EL (cell line): ENCODE measurements around the gene CLASRP.
A peak's percentile ranks its signal among the peaks of the same experiment; 100 is the strongest.

Source experiments
- DNase-seq: peaks from one replicate; pipeline ENCODE4 v3.0.0-alpha.2; 2016

CLASRP gene

DNA sequence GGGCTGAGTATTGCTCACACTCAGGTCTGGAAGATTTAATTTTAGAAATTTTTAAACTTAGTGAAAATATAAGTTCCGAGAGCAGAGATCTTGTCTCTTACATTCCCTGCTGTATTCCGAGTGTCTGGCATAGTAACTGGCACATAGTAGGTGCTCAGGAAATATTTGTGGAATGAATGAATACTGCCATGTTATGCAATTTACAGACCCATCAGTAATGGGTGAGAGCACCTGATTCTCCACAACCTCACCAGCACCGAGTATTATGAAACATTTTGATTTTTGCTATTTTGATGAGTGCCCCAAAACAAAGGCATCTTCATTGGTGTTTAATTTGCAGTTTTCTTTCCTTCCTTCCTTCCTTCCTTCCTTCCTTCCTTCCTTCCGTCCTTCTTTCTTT is 15.8 kb upstream of the CLASRP start:
- DNase-seq = no peak

DNA sequence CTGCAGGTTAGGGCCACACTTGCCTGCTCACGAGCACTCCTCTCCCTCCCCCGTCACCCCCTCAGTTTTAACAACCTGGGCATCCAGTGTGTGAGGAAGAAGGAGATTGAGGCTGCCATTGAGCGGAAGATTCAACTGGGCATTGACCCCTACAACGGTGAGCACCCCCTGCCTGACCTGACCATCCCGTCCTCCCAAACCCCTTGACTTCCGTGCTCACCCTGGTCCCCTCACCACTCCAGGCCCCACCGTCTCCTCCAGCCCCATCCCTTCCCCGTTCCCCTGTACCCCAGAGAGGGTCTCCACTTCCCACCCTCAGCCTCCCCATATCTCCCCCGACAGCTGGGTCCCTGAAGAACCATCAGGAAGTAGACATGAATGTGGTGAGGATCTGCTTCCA is 13.6 kb upstream of the CLASRP start:
- no peak for DNase-seq

- no peak for DNase-seq
These were observed 11.5 kb upstream of the CLASRP start for GRCh38 chr19:45027371-45027770.

DNA sequence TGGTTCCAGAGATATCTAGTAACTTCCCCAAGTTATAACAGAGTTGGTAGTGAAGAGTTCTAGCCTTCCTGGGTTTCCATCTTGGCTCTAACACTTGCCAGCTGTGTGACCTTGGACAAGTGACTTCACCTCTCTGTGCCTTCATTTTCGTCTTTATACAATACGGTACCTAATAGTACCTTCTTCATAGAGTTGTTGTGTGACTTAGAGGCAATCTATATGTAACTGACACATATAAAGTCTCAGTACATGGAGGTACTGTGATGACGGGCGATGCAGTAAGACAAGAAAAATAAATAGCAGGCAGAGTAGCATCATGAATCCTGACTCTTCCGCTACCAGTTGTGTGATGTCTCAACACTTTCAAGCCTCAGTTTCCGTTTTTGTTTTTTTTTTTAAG is 8.0 kb upstream of the CLASRP start:
- no peak for DNase-seq

GRCh38 chr19:45032421-45032820 is 6.4 kb upstream of the CLASRP start:
- no peak for DNase-seq

DNA sequence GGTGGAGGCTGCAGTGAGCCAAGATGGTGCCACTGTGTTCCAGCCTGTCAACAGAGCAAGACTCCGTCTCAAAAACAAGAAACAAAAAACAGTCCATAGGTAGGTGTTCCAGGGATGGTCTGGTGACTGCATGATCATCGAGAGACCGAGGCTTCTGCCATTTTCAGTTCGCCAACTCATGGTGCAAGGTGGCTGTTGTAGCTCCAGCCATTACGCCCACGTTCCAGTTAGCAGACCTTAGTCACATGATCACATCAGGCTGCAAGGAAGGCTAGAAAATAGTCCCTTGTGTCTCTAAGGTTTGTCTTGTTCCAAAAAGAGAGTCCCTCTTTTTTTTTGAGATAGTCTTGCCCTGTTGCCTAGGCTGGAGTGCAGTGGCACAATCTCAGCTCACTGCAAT is 3.1 kb upstream of the CLASRP start:
- no peak for DNase-seq

GRCh38 chr19:45037393-45038169 is 1.3 kb upstream of the CLASRP start:
- no peak for DNase-seq

DNA sequence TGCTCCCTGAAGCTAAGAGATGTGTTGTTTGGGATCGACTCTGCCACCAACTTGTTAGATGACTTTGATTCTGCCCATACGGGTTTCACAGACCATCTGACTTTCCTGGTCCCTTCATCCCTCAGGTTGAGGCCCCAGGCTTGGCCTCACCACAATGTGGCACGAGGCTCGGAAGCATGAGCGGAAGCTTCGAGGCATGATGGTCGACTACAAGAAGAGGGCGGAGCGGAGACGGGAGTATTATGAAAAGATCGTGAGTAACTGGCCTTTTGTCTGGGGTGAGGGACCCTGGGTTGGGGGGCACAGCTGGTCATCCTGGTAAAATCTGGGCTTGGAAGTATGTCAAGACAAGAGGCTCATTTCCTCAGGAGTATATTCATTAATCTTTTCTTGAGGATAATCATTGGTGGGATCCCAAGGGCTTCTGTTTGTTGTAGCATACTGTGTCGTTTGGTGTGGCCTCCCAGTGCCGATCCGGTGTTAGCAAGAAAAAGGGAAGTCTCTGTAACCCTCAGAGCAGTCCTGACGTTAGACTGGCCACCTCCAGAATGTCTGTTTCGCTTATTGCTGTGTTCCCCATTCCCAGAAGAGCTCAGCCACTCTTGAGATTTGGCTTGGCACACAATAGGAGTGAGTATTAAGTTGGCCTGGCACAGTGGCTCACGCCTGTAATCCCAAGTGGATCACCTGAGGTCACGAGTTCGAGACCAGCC is 1.4 kb downstream of the CLASRP start:
- DNase-seq = no peak

GRCh38 chr19:45041125-45041524 is 2.3 kb downstream of the CLASRP start:
- DNase-seq = no peak

- DNase-seq = no peak
These were observed 7.0 kb downstream of the CLASRP start for GRCh38 chr19:45045671-45046353.

DNA sequence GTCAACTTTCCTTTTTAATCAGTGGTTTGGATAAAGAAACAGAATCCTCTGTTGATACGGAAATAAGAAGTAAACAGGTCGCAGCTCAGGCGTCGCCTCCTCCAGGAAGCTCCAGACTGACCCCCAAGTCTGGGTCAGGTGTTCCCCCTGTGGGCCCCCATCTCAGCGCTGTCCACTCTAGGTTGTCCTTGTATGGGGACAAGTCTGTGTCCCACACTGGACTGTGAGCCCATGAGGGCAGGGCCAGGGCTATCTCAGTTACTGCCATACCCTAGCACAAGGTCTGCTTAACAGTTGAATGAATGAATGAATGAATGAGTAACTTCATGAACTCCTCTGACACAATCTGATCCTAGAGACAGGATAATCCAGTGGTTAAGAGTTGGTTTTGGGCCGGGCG is 7.5 kb downstream of the CLASRP start:
- DNase-seq = no peak

DNA sequence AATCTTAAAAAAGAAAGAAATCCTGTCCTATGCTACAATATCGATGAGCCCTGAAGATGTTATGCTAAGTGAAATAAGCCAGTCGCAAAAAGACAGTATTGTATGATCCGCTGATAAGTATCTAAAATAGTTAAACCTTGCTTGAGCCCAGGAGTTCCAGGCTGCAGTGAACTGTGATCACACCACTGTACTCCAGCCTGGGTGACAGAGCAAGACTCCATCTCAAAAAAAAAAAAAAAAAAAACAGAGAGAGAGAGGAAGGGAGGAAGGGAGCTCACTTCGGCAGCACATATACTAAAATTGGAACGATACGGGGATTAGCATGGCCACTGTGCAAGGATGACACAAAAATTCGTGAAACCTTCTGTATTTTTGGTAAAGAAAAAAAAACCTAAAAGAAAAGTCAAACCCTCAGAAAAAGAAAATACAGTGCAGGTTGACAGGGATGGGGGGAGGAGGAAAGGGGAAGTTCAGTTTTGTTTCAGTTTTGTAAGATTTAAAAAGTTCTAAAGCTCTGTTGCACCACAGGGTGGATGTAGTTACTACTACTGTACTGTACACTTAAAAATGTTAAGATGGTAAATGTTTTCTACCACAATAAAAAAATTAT is 8.4 kb downstream of the CLASRP start:
- no peak for DNase-seq

DNA sequence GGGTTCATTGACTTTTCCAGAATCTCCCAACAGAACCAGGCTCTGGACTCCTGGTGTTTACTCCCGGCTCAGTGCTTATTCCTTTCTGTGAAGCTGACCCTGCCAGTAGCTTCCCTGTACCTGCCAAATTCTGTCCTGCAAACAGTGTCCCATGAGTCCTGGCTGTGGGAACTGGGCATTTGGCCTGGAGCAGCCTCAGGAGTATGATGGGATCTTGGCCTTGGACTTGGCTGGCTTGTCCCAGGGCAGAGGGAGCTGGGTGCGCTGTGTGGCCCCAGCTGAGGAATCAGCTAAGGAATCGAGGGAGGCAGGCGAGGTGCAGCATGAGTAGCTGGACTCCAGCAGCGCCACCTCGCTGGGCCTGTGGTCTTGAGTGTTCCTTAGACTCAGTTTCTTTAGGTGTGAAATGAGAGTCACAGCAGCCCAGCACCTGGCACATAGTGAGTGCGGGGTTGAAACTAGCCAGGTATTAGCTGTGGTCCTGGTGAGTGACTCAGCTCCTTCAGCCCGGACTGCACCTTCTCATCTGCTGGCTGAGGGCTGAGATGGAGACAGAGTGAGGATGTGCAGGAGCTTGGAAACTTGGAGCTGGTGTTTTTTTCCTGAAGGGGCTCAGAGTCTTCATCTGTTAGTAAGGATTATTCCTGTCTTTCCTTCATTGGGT is 10.4 kb downstream of the CLASRP start:
- no peak for DNase-seq

GRCh38 chr19:45050036-45050435 is 11.2 kb downstream of the CLASRP start:
- no peak for DNase-seq

DNA sequence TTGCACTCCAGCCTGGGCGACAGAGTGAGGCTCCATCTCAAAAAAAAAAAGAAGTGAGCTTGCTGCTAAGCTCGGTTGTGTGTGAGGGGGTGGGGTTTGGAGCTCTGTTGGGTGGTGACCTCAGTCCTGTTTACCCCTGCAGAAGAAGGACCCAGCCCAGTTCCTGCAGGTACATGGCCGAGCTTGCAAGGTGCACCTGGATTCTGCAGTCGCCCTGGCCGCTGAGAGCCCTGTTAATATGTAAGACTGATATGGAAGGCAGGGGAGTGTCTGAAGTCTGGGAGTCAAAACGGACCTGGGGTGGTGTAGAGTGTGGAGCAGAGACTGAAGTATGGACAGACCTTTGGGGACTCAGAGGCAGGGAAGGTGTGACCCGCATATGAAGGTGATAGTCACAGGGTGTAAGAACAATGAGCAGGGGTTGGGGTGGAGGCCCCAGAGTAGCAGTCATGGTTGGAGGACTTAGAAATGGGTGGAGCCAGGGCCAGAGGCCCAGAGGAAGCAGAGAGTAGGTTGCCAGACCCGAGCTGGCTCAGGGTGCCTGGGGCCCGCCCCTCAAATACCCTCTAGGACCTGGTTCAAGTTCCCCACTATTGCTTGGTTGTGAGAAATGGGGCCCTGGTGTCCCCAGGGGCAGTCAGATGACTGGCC is 13.2 kb downstream of the CLASRP start:
- DNase-seq = no peak

GRCh38 chr19:45056831-45057230 is 18.0 kb downstream of the CLASRP start:
- DNase-seq = no peak

- no peak for DNase-seq
These were observed 18.6 kb downstream of the CLASRP start for GRCh38 chr19:45057444-45057843.

- no peak for DNase-seq
These were observed 19.8 kb downstream of the CLASRP start for GRCh38 chr19:45058622-45059159.

DNA sequence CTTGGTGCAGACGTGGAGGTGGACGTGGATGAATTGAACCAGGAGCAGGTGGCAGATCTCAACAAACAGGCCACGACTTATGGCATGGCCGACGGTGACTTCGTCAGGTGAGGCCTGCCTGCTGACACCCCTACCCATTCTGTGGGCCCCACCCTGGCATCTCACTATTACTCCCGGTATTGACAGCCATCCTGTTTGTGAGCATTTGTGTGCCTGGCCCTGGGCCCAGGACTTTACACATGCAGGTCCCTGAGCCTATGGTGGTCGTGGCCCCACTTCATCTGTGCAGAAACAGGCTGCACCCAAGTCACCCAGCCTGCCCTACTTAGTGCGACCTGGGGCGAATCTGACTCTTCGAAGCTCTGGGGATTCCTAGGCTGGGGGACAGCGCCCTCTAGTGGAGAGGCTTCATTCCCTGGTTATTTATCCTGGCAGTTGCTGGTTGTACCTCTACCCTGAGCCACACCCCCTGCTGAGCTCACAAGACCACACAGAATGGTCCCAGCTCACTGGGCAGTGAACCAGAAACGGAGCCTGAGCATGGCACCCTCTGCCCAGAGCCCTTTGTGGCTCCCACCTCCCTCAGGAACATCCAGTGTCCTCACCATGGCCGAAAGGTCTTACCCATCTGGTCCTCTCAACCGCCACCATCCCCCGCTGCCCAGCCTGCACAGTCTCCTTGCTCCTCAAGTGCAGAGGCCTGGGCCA is 20.6 kb downstream of the CLASRP start:
- DNase-seq = peak; percentile 76

DNA sequence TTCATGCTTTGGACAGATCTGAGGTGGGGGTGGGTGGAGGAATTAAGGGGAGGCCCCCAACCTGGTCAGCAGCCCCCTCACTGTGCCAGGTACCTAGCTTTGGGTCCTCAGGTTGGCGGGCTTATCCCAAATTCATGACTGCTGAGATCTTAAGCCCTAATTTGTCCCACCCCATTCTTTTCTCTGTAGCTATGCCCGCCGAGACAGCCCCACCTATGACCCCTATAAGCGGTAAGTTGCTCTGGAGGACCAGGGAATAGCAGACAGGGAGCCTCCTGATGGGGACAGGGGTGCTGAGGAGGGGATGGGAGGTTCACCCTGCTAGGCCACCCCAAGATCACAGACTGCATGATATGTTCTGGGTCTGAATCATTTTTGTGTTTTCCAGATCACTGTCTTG is 23.1 kb downstream of the CLASRP start:
- no peak for DNase-seq
